Renal cortical epithelial cell (primary cell): ENCODE results near the gene TRAP1. TPM values are rescaled to one million over a fixed set of nuclear protein-coding genes. Genes with fewer than 3 reads are reported as not detected.

Experiments used
- DNase-seq: peaks from one replicate; pipeline ENCODE4 v3.0.0-alpha.2; 2011; ENCODE audit warnings: low read depth
- total RNA-seq: library from RNA; depleted of rRNA; stranded (reverse); fragments of >200 nt; gene quantifications from 2 replicates; pipeline ENCODE4 v1.2.3, GENCODE V29; 2014

Gene TRAP1
- total RNA-seq, result 54.2 and 57.1 TPM in 2 replicates

DNA sequence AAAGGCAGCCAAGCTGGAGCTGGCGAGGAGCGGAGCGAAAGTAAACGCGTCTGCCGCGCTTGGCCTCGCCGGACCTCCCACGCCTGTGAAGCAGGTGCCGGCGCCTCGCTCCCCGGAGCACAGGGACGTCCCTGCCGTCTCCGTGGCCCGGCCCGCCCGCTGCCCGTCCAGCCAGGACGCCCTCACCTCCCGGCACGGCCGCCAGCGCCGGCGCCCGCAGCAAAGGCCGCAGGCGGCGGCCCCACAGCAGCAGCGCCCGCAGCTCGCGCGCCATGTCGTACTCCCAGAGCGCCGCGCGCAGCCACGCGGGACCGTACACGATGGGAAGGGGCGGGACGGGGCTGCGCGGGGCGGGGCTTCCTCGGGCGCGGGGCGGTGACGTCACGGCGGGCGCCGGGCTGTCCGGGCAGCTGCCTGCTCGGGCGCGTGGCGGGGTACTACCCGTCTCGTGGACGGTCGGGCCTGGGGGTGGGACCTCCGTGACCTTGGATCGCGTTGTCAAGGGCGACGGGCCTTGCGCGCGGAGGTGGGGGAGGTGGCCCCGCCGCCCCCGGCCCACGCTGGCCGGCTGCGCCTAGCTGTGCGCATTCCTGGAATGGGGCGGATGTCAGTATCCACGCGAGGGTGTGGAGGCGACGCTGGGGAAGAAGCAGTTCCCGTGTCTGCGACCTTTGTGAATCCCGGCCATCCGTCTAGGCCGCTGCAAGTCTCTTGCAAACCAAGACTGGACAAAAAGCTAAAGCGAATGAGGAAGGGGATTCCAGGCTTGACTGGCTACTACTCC, at the start of gene TRAP1:
Gene TRAP1 (minus strand): TSS at position 290 of the 784 bp plus-strand sequence. CDS start 16 bp downstream, at position 274.
- DNase-seq, result peak; percentile 33

DNA sequence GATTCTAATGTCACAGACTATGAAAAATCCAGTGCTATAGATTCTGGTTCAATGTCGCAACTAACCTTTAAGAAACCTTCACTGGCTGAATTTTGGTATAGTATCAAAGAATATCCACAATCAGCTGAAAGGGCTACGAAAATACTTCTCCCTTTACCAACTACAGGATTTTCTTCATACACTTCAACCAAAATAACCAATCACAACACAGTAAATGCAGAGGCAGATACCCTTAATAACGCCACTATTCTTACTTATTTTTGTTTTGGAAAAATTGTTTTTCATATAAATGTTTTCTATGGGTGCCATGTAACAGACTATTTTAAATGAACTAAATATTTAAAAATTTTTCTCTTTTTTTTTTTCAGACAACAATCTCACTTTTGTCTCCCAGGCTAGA, 48.9 kb upstream of the TRAP1 start:
- DNase-seq, result no peak

DNA sequence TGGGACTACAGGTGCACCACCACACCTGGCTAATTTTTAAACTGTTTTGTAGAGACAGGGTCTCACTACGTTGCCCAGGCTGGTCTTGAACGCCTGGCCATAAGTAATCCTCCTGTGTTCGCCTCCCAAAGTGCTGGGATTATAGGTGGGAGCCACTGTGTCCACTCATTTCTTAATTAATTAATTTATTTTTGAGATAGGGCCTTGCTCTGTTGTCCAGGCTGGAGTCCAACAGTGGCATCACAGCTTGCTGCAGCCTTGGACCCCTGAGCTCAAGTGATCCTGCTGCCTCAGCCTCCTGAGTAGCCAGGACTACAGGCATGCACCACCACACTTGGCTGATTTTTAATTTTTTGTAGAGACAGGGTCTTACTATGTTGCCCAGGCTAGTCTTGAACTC, 47.1 kb upstream of the TRAP1 start:
- DNase-seq, result no peak

DNA sequence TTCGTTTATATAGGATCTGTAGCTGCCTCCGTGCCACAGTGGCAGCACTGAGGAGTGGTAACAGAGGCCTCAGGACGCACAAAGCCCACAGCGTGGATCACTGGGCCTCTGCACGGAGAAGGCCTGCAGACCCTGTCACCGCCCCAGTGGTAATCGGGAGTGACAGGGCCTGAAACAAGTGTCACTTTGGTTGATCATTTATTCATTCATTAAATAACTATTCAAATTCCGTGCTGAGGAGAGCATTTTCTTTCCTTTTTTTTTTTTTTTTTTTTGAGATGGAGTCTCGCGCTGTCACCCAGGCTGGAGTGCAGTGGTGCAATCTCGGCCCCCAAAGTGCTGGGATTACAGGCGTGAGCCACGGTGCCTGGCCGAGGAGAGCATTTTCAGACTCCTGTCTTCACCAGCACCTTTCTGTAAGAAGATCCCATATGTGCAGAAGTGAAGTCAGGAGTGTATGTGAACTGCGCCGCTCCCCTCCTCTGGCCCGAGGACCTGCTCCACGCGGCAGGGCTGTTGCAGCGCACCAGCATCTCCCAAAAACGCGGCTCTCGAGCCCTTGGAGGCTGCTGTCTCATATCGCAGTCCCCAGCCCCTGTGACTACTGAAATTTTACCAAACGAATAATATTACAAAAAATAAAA, 44.9 kb upstream of the TRAP1 start:
- DNase-seq, result no peak

DNA sequence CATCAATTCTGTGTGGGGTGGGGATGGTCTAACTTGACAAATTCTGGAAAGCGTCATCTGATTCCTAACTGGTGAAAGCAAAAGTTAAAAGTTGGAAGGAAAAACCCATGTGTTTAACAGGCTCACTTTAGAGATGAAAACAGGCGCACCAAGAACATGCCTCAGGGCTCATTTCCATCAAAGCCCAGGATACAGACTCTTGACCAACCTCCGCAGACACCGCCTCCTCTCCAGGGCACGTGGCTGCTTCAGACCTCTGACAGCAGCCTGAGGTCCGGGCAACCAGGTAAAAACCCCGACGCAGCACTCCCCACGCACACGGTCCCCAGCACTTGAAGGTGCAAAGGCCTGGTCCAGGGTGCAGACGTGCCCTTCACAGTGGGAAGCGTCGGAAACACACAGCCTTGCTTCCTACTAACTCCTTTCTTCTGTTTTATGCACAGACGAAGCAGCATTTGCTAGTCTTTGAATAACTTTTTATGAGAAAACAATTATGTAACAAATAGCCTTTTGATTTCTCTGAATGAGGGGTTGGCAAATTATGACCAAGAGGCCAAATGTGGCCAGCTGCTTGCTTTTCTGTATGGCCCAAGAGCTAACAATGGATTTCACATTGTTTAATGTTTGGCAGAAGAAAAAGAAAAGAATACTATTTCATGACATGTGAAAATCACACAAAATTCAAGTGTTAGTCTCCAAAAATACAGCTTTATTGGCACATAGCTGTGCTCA, 44.2 kb upstream of the TRAP1 start:
- DNase-seq, result no peak

DNA sequence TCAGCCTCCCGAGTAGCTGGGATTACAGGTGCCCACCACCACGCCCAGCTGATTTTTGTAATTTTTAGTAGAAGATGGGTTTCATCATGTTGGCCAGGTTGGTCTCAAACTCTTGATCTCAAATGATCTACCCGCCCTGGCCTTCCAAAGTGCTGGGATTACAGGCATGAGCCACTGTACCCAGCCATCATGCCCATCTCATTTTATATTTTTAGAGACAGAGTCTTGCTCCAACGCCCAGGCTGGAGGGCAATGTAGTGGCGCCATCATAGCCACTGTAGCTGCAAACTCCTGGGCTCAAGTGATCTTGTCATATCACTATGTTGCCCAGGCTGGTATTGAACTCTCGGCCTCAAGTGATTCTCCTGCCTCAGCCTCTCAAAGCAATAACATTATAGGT, 43.2 kb upstream of the TRAP1 start:
- no peak for DNase-seq

DNA sequence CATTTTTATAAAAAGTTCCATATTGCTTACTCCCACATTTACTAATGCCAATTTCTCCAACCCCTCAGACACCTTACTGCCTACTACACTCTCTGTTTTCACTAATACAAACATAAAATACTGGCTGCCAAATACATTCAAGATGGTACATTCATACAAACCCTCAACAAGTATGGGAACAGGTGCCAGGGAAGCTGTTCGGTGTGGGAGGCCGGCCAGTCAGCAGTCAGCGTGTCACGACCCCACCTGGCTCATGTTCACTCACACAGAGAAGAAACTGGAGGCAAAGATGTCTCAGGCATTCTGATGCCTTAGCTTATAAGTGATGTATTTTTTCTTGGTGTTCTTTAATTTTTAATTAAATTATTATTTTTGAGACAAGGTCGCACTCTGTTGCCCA, 42.4 kb upstream of the TRAP1 start:
- DNase-seq, result no peak

DNA sequence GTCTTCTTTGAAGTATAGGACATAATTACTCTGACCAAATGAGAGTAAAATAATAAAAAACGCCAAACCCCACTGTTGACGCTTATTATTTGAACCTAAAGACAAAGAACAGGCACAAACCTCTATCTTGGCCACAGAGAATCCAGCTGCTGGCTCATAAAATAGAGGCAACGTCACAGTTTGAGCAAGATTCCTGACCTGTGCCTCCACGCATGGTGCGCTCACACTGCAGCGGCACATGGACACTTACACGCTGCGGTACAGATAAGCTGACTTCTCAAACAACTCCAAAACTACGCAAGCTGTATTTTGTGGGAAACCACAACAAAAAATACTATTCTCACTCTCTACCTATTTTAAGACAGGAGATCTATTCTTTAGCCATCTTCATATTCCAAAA, 38.8 kb upstream of the TRAP1 start:
- DNase-seq, result no peak

DNA sequence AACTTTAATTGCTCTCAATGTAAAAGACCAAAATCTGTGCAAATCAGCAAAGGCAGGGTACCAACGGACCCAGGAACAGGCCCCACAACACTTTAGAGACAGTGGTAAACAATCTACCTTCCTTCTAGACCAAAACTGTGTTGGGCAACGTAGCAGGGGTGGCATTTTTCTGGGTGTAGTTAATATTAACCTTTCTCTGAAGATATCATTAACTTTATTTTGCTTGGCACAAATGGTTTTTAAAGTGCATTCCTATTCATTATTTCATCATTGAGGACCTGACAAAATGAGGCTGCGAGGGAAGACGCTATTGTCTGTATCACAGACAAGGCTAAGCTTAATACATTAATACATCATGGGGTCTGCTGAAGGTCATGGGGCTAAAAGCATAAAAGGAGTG, 37.9 kb upstream of the TRAP1 start:
- peak; percentile 51 for DNase-seq

DNA sequence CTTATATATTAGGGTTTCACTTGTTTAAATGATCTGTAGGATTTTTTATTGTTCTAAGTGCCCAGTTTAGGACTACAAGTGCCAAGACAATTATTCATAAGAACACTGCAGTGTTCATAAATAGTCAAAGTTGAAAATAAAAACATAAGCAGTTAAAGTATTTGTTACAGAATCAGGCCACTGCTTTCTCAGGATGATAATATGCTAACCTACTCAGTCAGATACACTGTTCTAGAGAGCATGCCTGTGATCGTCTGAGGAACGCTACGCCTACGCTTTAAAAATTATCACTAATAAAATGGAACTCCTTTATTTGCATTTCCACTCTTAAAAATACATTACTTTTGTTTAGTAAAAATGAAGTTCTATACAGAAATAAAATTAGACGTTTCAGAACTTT, 37.4 kb upstream of the TRAP1 start:
- no peak for DNase-seq

DNA sequence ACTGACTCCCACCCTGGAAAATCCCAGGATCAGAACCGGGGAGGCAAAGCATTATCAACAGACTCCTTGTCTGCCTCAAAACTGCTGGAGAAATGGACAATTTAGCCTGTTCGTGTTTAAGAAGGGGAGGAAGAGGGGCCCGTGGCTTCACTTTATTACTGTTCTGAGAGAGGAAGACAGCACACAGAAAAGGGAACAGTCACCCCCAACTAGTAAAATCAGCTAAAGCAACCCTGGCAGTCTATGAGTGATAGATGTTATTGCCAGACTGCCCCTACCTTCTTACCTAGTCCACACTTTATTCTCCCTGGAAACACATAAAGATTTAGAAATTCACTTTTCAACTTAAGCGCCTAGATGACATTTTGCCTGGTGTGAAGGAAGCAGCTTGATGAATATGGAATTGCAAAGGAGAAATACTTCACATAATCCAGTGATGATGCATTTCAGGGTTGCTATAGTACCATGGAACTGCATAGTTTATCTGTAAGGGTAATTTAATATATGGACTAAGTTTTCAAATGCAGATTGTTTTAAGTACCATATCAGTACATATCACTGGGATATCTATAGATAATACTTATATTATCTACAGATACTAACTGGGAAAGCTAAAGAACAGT, 36.9 kb upstream of the TRAP1 start:
- DNase-seq, result peak; percentile 6

DNA sequence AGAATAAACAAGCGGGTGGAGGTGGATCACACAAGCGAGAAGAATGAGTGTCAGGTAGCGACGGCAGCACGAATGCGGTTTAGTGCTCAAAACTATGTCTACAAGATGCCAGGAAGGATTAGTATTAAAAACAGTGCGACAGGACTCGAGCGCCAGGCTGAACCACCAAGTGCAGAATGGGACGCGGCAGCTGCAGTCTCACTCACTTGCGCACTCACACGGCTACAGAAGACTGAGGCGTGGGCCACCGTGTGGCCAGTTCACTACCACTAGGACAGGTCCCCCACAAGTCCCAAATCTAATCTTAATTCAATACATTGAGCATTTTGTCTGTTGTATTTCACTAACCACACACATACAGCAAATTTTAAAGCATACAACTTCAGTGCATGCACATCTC, 35.7 kb upstream of the TRAP1 start:
- no peak for DNase-seq

DNA sequence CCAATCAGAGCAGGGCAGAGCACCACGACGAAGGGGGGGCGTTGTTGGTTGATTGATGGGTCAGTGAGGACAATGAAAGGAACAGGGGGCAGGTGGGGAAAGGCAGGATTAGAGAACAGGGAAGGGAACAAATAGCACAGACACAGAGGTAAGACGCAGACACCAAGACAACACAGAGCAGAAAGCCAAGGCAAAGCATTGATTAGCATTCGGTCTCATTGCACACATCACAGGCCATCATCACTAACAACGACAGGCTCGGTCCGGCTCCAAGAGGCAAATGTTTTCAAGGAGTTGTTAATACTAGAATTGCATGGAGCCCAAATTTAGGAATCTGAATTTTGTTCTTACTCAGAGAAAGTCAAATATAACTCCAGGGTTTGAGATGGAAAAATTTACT, 34.6 kb upstream of the TRAP1 start:
- no peak for DNase-seq

DNA sequence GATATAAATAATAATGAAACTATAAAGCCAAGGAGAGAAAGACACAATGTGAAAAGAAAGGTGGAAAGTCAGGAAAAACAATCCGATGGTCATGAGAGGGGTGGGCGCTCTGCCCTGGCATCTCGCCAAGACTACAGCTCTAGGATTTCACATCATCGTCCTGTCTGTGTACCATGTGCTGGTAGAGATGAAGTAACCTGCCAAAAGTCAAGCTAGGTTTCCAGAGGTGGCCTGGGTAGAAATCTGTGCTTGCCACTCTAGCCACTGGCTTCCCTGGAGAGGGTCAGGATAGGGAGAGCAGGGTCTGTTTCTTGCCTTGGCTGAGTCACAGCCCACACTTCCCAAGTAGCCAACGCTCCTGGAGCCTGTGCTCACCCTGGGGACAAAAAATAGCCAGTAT, 31.0 kb upstream of the TRAP1 start:
- no peak for DNase-seq

DNA sequence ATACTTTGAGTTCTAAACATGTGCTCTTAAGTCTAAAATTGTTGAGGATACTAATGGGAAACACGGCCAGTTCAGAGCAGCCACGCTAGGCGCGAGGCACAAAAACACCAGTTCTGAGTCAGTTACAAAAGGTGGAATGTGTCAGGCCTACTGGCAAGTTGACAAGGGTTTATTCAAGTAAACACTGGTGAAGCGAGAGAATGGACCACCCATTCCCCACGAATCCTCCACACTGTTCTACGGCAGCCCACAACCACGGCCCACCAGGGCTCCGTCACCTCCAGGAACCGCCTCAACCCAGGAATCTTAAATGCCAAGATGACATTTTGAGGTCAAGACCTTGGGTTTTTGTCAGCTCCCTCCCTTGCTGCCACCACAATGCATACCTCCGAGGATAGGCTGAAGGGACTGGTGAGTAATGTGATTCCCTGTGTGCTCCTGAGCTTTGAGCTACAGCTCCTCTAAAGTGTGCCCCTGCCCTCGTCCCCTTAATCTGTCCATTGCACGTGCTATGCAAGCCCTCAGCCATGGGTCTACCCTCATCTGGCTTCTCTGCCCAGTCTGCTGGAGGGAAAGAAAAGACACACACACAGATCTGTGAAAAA, 28.5 kb upstream of the TRAP1 start:
- DNase-seq, result no peak

DNA sequence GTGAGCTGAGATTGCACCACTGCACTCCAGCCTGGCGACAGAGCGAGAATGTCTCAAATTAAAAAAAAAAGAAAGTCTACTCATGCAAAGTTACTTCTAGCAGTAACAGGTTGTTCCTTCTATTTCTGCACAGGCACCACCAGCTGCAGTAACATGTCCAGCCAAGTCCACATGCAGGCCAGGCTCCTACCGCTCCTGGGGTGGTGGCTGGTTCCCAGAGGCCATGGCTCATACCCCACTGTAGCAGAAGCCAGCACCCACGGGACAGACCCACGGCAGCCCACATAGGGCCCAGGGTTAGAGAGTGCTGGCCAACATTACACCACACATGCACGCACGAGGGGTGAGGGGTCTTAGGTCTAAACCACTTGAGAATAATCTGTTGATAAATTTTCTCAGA, 26.7 kb upstream of the TRAP1 start:
- no peak for DNase-seq

DNA sequence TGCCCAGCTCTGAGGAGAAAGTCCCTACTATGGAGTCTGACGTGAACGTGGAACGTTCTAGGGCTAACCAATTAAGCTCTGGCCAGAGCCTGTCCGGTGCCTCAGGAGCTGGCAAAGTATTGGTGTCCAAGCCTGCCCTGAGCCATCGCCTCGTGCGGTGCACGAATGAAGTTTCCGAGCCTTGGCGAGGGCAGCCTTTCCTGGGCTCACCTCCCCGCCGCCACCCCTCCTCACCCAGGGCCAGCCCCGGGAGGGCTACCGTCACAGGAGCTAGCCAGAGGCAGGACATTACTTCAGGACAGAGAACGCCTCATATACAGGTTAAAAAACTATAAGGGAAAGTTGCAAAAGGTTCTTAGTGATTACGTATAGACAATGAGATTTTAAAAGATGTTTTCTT, 23.6 kb upstream of the TRAP1 start:
- DNase-seq, result no peak

DNA sequence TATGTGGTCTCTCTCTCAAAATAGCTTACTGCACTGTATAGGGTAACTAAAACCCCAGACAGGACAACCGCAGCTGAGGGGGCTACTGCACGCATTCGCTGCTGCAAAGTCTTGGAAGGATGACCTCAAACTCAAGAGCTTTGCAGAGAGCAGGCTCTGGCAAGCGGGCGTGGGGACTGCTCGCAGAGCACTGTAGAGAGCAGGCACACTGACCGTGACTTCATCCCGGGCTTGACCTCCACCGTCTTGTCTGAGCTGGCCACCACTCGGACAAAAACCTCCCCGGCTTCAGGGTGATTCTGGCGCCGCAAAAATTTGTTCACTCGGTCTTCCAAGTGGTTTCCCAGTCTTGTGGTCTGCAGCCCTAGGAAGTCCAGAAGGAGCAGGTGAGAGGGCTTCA, 22.9 kb upstream of the TRAP1 start:
- no peak for DNase-seq

DNA sequence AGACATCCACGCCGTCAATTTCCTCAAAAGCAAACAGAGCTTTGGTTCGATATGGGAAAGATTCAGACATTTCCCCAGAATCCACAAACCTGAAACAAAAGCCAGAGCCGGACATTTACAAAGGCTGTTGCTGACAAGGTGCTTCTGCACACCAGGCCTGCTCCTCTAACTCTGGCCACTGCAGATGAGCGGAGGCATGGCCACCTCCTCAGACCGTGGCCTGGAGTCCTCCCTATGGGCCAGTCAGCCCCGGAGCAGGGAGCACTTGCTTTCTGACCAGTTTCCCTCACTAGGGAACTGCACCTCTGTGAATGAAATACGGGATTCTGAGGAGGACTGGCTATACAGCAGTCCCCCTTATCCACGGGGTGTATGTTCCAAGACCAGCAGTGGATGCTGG, 22.3 kb upstream of the TRAP1 start:
- DNase-seq, result no peak

DNA sequence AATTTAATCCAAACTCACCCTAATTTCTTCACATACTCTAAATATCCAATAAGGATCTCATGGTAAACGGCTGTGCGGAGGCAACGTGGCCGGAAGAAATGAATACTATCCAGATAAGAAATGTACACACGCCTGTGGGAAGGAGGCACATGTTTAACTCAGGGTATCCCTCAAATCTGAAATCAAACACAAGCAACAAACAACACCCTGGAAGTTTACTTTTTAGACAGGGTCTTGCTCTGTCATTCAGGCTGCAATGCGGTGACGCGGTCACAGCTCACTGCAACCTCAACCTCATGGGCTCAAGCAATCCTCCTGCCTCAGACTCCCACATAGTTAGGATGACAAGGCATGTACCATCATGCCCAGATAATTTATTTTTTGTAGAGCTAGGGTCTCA, 21.2 kb upstream of the TRAP1 start:
- DNase-seq, result no peak

DNA sequence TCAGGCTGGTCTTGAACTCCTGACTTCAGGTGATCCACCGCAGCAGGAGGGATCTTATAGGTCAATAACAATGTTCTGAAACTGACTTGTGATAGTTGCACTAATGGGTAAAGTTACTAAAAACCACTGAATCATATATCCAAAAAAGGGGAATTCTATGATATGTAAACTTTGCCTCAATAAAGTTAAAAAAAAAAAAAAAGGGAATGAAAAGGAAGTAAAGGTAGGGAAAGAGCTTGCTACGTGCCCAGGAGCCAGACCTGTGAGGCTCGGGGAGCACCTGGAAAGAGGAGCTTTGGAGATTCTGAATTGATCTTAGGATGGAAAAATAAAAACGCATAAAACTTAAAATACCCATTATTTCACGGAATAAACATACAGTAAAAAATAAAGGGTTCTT, 20.8 kb upstream of the TRAP1 start:
- no peak for DNase-seq

DNA sequence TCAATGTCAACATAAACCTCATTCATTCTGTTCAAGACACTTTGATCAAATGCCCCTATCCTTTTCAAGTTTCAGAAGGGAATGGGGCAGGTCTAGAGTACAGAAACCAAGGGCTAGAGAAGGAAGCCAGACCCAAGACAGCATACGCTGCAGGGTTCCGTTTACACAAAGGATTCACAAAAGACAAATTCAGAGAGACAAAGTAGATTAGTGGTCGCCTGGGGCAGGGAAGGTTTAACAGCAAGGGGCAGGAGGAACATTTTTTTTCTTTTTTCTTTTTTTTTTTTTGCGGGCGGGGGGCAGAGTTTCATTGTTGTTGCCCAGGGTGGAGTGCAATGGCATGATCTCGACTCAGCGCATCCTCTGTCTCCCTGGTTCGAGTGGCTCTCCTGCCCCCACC, 19.9 kb upstream of the TRAP1 start:
- DNase-seq, result no peak
